Left ventricle myocardium inferior (tissue), 1 donor: Measurements from ENCODE around the gene EHMT1. TPM values are rescaled to one million over a fixed set of nuclear protein-coding genes. Genes with fewer than 3 reads are reported as not detected.
"Not testable (repeated sequence)": the region's sequence is repeated elsewhere in the genome, so short reads cannot be mapped to it uniquely, and the experiment has no call there.

Source experiments
- DNase-seq: peaks from one replicate; pipeline ENCODE4 v3.0.0-alpha.2; 2020
- H3K27ac ChIP-seq: fragments of 200-600 bp; replicated peaks from 2 replicates; pipeline ENCODE4 v1.8.0; 2021
- H3K27me3 ChIP-seq: fragments of 200-600 bp; 2 replicates; pipeline ENCODE4 v1.8.0; 2021; ENCODE audit warnings: low read depth
- H3K36me3 ChIP-seq: fragments of 200-600 bp; 2 replicates; pipeline ENCODE4 v1.8.0; 2021
- H3K4me1 ChIP-seq: fragments of 200-600 bp; 2 replicates; pipeline ENCODE4 v1.8.0; 2021
- H3K4me3 ChIP-seq: fragments of 200-600 bp; 2 replicates; pipeline ENCODE4 v1.8.0; 2021; ENCODE audit warnings: mild to moderate bottlenecking, moderate library complexity
- H3K9me3 ChIP-seq: fragments of 200-600 bp; replicated peaks from 2 replicates; pipeline ENCODE4 v1.8.0; 2021
- intact Hi-C: fragments of 100-400 bp; cut with micrococcal nuclease; formaldehyde crosslinking; loops from one replicate; pipeline ENCODE4 v1.11.0; 2022
- total RNA-seq: library from RNA; stranded (reverse); fragmentation: NEBNext Ultra II Directional; extraction: Animal tissue kit (Norgen Biotek cat#: 25700); gene quantifications from one replicate; pipeline ENCODE4 v1.2.1, GENCODE V29; 2021
- TF ChIP-seq, protein P1 (sequence below): fragments of 200-600 bp; IDR thresholded peaks from 2 replicates; pipeline ENCODE4 v1.8.0; 2021; ENCODE audit warnings: antibody characterized with exemption, mild to moderate bottlenecking, borderline replicate concordance
- donor health status: DM: no; HTN: yes; CAD: no; lungs with severe emphysema.

The EHMT1 gene
- total RNA-seq, 1 donor from 2014 or later, result 31.3 TPM

DNA sequence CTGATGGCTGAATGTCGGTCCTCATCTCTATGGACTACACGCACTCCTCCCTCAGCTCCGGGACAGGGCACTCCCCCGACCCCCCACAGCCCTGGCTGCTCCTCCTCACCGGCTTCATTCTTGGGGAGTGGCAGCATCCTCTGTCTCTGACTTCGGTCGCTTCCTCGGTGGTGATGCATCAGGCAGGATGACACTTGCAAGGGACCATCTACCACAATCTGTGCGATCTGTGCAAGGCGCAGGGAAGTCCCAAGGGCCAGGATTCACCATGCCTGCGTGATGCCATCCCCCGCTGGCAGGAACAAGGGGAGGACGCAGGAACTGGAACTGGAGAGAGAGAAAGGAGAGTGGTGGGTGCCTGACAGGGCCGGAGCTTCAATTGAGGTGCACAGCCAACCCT lies 256.5 kb downstream of the EHMT1 start:
- Histone ChIP-seq H3K4me1 (peaks cover 7% of the 10 kb centered on the region), H3K36me3 (no peaks in the 10 kb centered on the region), H3K4me3 (no peak overlapping the region), H3K27ac (no peak overlapping the region), H3K9me3 (no peaks in the 10 kb centered on the region), H3K27me3 (peaks cover 78% of the 10 kb centered on the region)
- intact Hi-C loops, result no loop called here
- TF ChIP-seq, protein P1, sequence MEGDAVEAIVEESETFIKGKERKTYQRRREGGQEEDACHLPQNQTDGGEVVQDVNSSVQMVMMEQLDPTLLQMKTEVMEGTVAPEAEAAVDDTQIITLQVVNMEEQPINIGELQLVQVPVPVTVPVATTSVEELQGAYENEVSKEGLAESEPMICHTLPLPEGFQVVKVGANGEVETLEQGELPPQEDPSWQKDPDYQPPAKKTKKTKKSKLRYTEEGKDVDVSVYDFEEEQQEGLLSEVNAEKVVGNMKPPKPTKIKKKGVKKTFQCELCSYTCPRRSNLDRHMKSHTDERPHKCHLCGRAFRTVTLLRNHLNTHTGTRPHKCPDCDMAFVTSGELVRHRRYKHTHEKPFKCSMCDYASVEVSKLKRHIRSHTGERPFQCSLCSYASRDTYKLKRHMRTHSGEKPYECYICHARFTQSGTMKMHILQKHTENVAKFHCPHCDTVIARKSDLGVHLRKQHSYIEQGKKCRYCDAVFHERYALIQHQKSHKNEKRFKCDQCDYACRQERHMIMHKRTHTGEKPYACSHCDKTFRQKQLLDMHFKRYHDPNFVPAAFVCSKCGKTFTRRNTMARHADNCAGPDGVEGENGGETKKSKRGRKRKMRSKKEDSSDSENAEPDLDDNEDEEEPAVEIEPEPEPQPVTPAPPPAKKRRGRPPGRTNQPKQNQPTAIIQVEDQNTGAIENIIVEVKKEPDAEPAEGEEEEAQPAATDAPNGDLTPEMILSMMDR, result no peak
- DNase-seq, result no peak

DNA sequence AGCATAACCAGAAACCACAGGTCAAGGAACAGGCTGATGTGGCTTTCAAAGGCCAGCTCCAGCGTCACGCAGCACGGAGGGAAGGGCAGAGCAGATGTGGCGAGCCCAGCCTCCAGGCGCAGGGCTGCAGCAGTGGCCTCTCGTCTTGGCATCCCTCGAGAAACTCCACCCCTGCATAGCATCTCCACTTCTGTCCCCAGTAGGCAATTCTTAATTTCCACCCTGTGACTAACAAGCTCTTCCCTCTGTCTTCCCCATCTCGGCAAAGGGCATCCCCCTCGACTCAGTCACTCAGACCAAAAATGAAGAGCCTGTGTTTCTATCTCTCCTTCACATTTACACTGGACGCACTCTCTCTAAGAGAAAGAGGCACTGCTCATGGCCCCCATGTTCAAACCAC lies 257.0 kb downstream of the EHMT1 start:
- H3K9me3 ChIP-seq, result no peaks in the 10 kb centered on the region
- H3K4me3 ChIP-seq, result no peak overlapping the region
- no peaks in the 10 kb centered on the region for H3K36me3 ChIP-seq
- TF ChIP-seq, protein P1, result no peak
- intact Hi-C loops, result no loop called here
- peaks cover 80% of the 10 kb centered on the region for H3K27me3 ChIP-seq
- peaks cover 7% of the 10 kb centered on the region for H3K4me1 ChIP-seq
- no peak overlapping the region for H3K27ac ChIP-seq
- DNase-seq, result no peak

DNA sequence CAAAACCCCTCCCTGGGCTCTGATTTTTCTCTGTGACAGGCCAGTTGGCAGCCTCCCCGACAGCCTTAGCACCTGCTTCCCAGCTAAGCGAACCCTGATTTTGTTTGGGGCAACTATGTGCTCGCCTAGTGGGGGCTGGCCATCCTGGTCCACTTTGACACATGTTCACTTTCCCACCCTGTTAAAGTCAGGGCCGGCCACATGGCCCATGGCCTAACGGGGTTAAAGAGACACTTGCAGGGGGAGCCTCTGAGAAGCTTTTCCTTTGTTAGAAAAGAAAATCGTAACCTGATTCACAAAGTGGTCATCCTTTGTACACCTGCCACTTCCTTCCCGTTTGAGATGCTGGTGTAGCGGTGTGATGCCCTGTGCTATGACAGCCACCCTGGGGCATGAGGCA lies 257.5 kb downstream of the EHMT1 start:
- H3K27me3 ChIP-seq, result peaks cover 80% of the 10 kb centered on the region
- intact Hi-C loops, result no loop called here

DNA sequence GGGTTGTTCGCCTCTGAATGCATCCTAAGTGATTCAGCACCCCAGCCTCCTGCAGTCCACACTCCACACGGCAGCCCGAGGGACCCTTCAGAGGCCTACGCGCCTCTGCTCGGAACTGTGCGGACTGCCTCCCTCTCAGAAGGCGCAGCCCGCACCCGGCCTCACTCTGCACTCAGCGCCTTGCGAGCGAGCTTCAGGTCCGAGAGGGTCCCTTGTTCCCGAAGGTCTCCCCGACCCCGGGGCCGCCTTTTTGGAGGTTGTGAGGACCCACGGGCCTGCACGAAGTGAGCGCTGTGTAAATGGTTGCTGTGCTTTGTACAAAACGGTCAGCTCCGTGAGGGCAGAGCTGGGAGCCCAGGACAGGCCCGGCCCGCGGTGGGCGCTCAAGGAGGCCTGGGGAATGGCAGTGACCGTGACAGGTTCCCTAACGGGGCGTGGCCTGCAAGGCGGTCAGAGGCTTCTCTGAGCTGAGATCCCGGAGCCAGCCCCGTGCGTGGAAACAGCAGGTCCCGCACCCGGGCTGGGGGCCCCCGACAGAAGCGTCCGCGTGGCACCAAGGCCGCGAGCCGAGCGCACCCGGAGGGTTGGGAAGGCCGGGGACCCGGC lies 258.1 kb downstream of the EHMT1 start:
- intact Hi-C loops, result no loop called here
- Histone ChIP-seq H3K27me3 (peaks cover 79% of the 10 kb centered on the region), H3K4me1 (peaks cover 7% of the 10 kb centered on the region)

More for the DNA sequence above, 257.5 kb downstream of the EHMT1 start:
- DNase-seq, result no peak
- Histone ChIP-seq H3K36me3 (no peaks in the 10 kb centered on the region), H3K9me3 (no peaks in the 10 kb centered on the region), H3K4me3 (no peak overlapping the region), H3K4me1 (peaks cover 7% of the 10 kb centered on the region), H3K27ac (no peak overlapping the region)
- TF ChIP-seq, protein P1, result no peak

DNA sequence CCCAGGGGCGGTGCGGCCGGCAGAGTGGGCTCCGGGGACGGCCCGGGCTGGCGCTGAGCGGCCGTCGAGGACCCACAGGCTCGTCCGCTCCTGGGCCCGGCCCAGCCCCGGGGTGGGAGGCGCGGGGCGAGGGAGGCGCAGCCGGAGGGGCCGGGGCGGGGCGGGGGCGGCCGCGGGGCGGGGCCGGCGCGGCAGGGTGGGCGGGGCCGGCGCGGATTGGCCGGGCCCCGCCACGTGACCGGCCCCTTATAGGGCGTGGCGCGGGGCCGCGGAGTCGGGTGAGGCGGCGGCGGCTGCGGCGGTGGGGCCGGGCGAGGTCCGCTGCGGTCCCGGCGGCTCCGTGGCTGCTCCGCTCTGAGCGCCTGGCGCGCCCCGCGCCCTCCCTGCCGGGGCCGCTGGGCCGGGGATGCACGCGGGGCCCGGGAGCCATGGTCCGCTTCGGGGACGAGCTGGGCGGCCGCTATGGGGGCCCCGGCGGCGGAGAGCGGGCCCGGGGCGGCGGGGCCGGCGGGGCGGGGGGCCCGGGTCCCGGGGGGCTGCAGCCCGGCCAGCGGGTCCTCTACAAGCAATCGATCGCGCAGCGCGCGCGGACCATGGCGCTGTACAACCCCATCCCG lies 258.8 kb downstream of the EHMT1 start, which contains the start of gene CACNA1B:
Gene CACNA1B (plus strand): TSS at position 277 of the 617 bp plus-strand sequence. CDS start 152 bp downstream, at position 429.
- intact Hi-C loops, H3K4me1 ChIP-seq, H3K36me3 ChIP-seq, DNase-seq, H3K9me3 ChIP-seq, H3K27ac ChIP-seq: not testable (repeated sequence)
- Histone ChIP-seq H3K27me3 (peaks cover 84% of the 10 kb centered on the region), H3K4me3 (peak within 1 kb of the TSS; percentile 59)

More for the DNA sequence above, 258.1 kb downstream of the EHMT1 start:
- Histone ChIP-seq H3K9me3 (no peaks in the 10 kb centered on the region), H3K27ac (no peak overlapping the region), H3K4me3 (no peak overlapping the region), H3K36me3 (no peaks in the 10 kb centered on the region)
- TF ChIP-seq, protein P1, result no peak
- no peak for DNase-seq

DNA sequence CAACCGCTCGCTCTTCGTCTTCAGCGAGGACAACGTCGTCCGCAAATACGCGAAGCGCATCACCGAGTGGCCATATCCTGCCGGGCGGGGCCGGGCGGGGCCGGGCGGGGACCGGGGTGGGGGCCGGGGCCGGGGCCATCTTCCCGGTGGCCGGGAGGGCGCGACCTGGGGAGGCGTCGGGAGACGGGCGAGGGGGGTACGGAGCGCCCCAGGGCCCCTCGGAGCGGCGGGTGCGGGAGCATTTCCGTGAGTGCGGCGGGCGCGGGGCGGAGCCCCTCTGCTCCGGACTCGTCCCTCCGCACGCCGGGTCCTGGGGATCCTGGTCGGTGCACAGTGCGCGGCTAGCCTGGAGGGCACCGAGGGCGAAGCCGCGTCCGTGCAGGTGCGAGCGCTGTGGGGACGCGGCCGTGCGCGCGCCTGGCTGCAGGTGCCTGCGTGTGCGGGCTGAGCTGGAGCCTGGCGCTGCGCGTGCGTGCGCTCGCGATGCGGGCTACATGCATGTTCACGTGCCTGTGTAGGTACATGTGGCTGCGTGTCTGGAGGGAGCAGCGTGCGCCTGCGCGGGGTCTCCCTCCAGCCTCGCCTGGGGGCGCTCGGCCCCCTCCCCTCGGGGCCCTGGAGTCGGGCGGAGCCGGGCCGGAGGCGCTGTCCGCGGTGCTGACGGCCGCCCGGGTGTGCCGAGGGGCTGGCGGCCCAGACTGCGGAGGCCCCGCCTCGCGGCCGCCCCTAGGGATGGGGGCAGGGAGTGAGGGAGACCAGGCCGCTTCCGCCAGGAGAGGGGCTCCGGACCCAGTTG lies 259.5 kb downstream of the EHMT1 start:
- intact Hi-C loops, result no loop called here
- Histone ChIP-seq H3K36me3 (no peaks in the 10 kb centered on the region), H3K4me1 (peaks cover 7% of the 10 kb centered on the region), H3K4me3 (peak overlapping the region; percentile 59), H3K27ac (no peak overlapping the region), H3K27me3 (peaks cover 80% of the 10 kb centered on the region), H3K9me3 (no peaks in the 10 kb centered on the region)
- TF ChIP-seq, protein P1, result no peak
- DNase-seq, result no peak
